Measurements from ENCODE around the gene FUCA2.

DNA sequence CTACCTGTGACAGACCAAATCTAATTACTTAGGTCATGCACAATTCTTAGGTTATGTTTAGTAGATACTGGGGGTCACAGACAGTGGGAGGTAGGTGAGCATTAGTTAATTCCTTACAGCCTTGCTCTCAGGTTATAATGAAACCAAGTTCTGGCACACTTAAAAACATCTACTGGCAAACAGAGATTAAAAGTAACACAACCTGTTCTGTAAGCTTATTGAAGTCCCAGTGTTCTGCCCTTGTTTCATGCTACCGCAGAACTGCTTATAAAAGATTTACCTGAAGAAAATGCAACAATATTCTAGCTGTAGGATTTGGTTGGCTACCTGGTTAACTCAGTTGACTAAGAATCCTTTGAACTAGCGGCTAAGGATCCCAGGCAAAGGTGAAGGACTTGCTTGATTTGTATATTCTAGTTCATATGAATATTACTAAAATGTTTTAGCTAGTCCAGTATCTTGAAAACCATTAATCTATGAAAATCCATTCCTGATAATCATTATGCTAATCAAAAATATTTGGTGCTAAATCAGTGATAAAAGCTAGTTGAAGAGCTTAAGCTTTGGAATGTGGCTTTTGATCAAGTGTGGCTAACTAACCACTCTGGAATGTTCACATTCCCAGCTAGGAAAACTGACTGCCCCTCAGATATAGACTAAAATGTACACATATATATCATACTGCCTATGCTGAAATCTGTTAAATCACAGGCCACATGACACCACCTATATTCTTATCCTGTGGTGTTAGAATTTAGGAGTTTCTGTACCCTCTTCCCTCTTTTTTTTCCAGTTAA lies 53.8 kb downstream of the FUCA2 start:
- TF ChIP-seq CTCF (conservative IDR thresholded peaks at IDR 0.05; ENCODE audit: low read length) (no peak), EZH2phosphoT487 (IDR thresholded peaks at IDR 0.05; ENCODE audit: borderline replicate concordance) (no peak)
